A549 (cell line): ENCODE measurements around the gene TTLL11. TPM values are rescaled to one million over a fixed set of nuclear protein-coding genes. Genes with fewer than 3 reads are reported as not detected.

Experiments
- ATAC-seq, 2 experiments: fragments of 200-7000 bp in 1 of 2; fragments of >200 bp in 1 of 2; cut with Nextera tagmentation in 1 of 2; cut with Tn5 transposase in 1 of 2; 3 replicates each; pipeline versions ENCODE4 v1.8.0 to v1.9.1; 2018 to 2020; ENCODE audit warnings: mild to moderate bottlenecking in 1 of 2, moderate library complexity in 1 of 2
- CTCF ChIA-PET: fragments of 300-600 bp; sonication (Branson Sonifier 250); formaldehyde crosslinking; extraction: SDS; loops from one replicate; lab custom pipeline; 2021; ENCODE audit warnings: antibody characterized with exemption, inconsistent platforms; lab: Yijun Ruan, JAX
- POLR2A ChIA-PET: fragments of 350-600 bp; formaldehyde crosslinking; extraction: SDS; loops from one replicate; lab custom pipeline; 2021; ENCODE audit warnings: antibody characterized with exemption, inconsistent platforms; lab: Yijun Ruan, JAX
- DNase-seq, 2 experiments: peaks; one replicate each; pipeline versions ENCODE4 v3.0.0 to v3.0.0-alpha.2; 2011 to 2016; ENCODE audit warnings: low read depth in 1 of 2, low spot score in 1 of 2
- FAIRE-seq: peaks from 2 replicates; lab custom pipeline; 2011; peaks lifted over from hg19 to GRCh38; lab: Jason Lieb, UNC
- H3K27ac ChIP-seq, 2 experiments: fragments of >200 bp; sonication (Bioruptor Twin); formaldehyde crosslinking; 3 replicates each; pipeline ENCODE4 v1.5.1; 2016 to 2017
- H3K4me1 ChIP-seq: fragments of >200 bp; sonication (Bioruptor Twin); formaldehyde crosslinking; 3 replicates; pipeline ENCODE4 v1.6.1; 2016
- H3K4me2 ChIP-seq: fragments of >200 bp; sonication (Bioruptor Twin); formaldehyde crosslinking; 3 replicates; pipeline ENCODE4 v1.6.1; 2016
- H3K4me3 ChIP-seq: fragments of >200 bp; sonication (Bioruptor Twin); formaldehyde crosslinking; 3 replicates; pipeline ENCODE4 v1.5.1; 2016
- H3K9me3 ChIP-seq: fragments of >200 bp; sonication (Bioruptor Twin); formaldehyde crosslinking; 3 replicates; pipeline ENCODE4 v1.6.1; 2016
- CHD2 ChIP-seq: fragments of 150-350 bp; IDR thresholded peaks from 2 replicates; pipeline ENCODE4 v1.6.1; 2014; ENCODE audit warnings: low read length; ENCODE audit not compliant: partially characterized antibody
- EHMT2 ChIP-seq: fragments of 200-600 bp; sonication (generic); IDR thresholded peaks from 2 replicates; pipeline ENCODE4 v1.6.1; 2016; ENCODE audit warnings: antibody characterized with exemption, low read depth, mild to moderate bottlenecking, moderate library complexity
- ESRRA ChIP-seq: fragments of 150-350 bp; IDR thresholded peaks from 2 replicates; pipeline ENCODE4 v1.6.1; 2014; ENCODE audit warnings: mild to moderate bottlenecking, low read length, borderline replicate concordance
- HOXB5 ChIP-seq: fragments of 250-450 bp; sonication (Bioruptor Pico); IDR thresholded peaks from 2 replicates; pipeline ENCODE4 v1.5.0; 2020; ENCODE audit warnings: mild to moderate bottlenecking, moderate library complexity
- KDM5A ChIP-seq: fragments of 200-600 bp; sonication (generic); IDR thresholded peaks from 2 replicates; pipeline ENCODE4 v1.6.1; 2016; ENCODE audit warnings: antibody characterized with exemption, mild to moderate bottlenecking
- NFE2L2 ChIP-seq: fragments of 150-350 bp; conservative IDR thresholded peaks from 2 replicates; pipeline ENCODE4 v1.6.1; 2014; ENCODE audit warnings: low read length
- NR3C1 ChIP-seq: fragments of >200 bp; sonication (Bioruptor Twin); formaldehyde crosslinking; IDR thresholded peaks from 3 replicates; pipeline ENCODE4 v1.6.1; 2017
- POLR2A ChIP-seq: IDR thresholded peaks from 2 replicates; pipeline ENCODE4 v1.6.1; 2012; ENCODE audit warnings: mild to moderate bottlenecking, low read length
- RAD21 ChIP-seq, 2 experiments: fragments of >200 bp in 1 of 2; sonication (Bioruptor Twin) in 1 of 2; formaldehyde crosslinking in 1 of 2; IDR thresholded peaks in 1 of 2; conservative IDR thresholded peaks in 1 of 2; 2 replicates in 1 of 2; 3 replicates in 1 of 2; pipeline ENCODE4 v1.6.1; 2012 to 2018; ENCODE audit warnings: inconsistent platforms in 1 of 2
- RARB ChIP-seq: fragments of 250-450 bp; sonication (Bioruptor Pico); IDR thresholded peaks from 2 replicates; pipeline ENCODE4 v1.8.0; 2021; ENCODE audit warnings: mild to moderate bottlenecking, moderate library complexity
- SMC3 ChIP-seq: fragments of >200 bp; sonication (Bioruptor Twin); formaldehyde crosslinking; IDR thresholded peaks from 3 replicates; pipeline ENCODE4 v1.6.1; 2018; ENCODE audit warnings: inconsistent platforms
- ZC3H11A ChIP-seq: fragments of 450-650 bp; IDR thresholded peaks from 2 replicates; pipeline ENCODE4 v1.6.1; 2014; ENCODE audit warnings: antibody characterized with exemption, mild to moderate bottlenecking
- WGBS: methylation state at CpG from one replicate; pipeline ENCODE4 v1.1.6; 2017; ENCODE audit errors: missing lambda C conversion rate; 5-methylcytosine and 5-hydroxymethylcytosine counted together
- polyA plus RNA-seq, 4 experiments: library from polyadenylated mRNA; depleted of rRNA in 3 of 4; stranded (reverse); fragments of >200 nt; fragmentation: RNase III in 1 of 4; extraction: RNeasy Plus Mini Kit Qiagen cat#74134 plus additional on column Dnase treatment in 1 of 4; gene quantifications; 2 replicates in 3 of 4; 3 replicates in 1 of 4; pipeline ENCODE4 v1.2.3, GENCODE V29; 2011 to 2017
- TF ChIP-seq, protein P1 (sequence below): IDR thresholded peaks from 2 replicates; pipeline ENCODE4 v1.6.1; 2012
- TF ChIP-seq, protein P2 (sequence below): IDR thresholded peaks from 2 replicates; pipeline ENCODE4 v1.6.1; 2012; ENCODE audit warnings: low read depth, borderline replicate concordance
- TF ChIP-seq, protein P3 (sequence below): fragments of 450-650 bp; IDR thresholded peaks from 2 replicates; pipeline ENCODE4 v1.6.1; 2014; ENCODE audit warnings: antibody characterized with exemption
- TF ChIP-seq, protein P4 (sequence below): fragments of >200 bp; sonication (Bioruptor Twin); formaldehyde crosslinking; IDR thresholded peaks from 3 replicates; pipeline ENCODE4 v1.5.1; 2016
- TF ChIP-seq, protein P5 (sequence below): fragments of 150-350 bp; IDR thresholded peaks from 2 replicates; pipeline ENCODE4 v1.6.1; 2014; ENCODE audit warnings: low read depth, mild to moderate bottlenecking, low read length
- TF ChIP-seq, protein P6 (sequence below): fragments of >200 bp; sonication (Bioruptor Twin); formaldehyde crosslinking; IDR thresholded peaks from 3 replicates; pipeline ENCODE4 v1.6.1; 2016
- TF ChIP-seq, protein P7 (sequence below): fragments of 250-450 bp; sonication (Bioruptor Pico); IDR thresholded peaks from 2 replicates; pipeline ENCODE4 v1.5.0; 2020; ENCODE audit warnings: low read depth, mild to moderate bottlenecking, moderate library complexity

The TTLL11 gene
- polyA plus RNA-seq, 2 of the 4 experiments (the other 2 are of a cell fraction): 1.8 to 2.6 TPM

DNA sequence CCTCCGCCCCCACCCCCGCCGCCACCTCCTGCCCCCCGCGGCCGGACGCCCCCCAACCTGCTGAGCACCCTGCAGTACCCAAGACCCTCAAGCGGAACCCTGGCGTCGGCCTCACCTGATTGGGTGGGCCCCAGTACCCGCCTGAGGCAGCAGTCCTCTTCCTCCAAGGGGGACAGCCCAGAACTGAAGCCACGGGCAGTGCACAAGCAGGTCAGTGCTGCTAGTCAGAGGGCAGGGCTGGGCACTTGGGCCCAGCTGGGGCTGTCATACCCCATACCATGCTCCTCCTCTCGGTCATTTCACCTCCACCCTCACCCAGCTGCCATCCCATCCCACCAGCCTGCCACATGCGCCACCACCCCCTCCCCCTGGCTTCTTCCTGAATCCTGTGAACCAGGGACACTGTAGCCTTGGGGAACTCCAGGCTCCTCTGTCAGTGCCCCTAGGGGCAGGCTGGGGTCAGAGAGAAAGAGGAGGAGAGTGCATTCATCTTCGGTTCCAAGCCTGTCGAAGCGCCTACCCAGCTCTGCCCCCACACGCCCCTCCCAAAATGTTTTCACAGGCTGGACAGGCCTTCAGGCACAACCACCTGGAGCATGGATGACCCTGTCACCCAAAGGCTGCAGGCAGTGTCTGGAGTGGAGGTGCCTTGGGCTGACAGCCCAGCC is 319.7 kb downstream of the TTLL11 start:
- DNase-seq (no peak), FAIRE-seq (no peak), ATAC-seq (no peak)
- no peak overlapping the region for H3K27ac ChIP-seq
- ChIA-PET CTCF (interaction anchor here (1.3 to 1.8 kb wide), 3 partner anchors 8 to 174 kb away, joined by 4 to 5 read pairs (median 4); no protein-coding TSS in a partner anchor), POLR2A (no interaction called here)
- H3K4me1 ChIP-seq: no peaks in the 10 kb centered on the region
- H3K4me3 ChIP-seq: no peak overlapping the region
- H3K9me3 ChIP-seq: 0 out of 3 replicates have a peak, but pooled peaks cover 2% of the 10 kb centered on the region
- WGBS: 100% methylated on average over 5 of the region's 18 CpGs
- TF ChIP-seq RARB (no peak), NR3C1 (no peak), NFE2L2 (no peak), RAD21 (conservative IDR thresholded peaks at IDR 0.05 in 1 of 2, IDR thresholded peaks at IDR 0.05 in 1 of 2) (no peak)
- TF ChIP-seq, protein P1, sequence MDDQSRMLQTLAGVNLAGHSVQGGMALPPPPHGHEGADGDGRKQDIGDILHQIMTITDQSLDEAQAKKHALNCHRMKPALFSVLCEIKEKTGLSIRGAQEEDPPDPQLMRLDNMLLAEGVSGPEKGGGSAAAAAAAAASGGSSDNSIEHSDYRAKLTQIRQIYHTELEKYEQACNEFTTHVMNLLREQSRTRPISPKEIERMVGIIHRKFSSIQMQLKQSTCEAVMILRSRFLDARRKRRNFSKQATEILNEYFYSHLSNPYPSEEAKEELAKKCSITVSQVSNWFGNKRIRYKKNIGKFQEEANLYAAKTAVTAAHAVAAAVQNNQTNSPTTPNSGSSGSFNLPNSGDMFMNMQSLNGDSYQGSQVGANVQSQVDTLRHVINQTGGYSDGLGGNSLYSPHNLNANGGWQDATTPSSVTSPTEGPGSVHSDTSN: no peak
- TF ChIP-seq, protein P2, sequence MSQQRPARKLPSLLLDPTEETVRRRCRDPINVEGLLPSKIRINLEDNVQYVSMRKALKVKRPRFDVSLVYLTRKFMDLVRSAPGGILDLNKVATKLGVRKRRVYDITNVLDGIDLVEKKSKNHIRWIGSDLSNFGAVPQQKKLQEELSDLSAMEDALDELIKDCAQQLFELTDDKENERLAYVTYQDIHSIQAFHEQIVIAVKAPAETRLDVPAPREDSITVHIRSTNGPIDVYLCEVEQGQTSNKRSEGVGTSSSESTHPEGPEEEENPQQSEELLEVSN: no peak
- TF ChIP-seq, protein P3, sequence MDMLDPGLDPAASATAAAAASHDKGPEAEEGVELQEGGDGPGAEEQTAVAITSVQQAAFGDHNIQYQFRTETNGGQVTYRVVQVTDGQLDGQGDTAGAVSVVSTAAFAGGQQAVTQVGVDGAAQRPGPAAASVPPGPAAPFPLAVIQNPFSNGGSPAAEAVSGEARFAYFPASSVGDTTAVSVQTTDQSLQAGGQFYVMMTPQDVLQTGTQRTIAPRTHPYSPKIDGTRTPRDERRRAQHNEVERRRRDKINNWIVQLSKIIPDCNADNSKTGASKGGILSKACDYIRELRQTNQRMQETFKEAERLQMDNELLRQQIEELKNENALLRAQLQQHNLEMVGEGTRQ: no peak
- TF ChIP-seq, protein P4, sequence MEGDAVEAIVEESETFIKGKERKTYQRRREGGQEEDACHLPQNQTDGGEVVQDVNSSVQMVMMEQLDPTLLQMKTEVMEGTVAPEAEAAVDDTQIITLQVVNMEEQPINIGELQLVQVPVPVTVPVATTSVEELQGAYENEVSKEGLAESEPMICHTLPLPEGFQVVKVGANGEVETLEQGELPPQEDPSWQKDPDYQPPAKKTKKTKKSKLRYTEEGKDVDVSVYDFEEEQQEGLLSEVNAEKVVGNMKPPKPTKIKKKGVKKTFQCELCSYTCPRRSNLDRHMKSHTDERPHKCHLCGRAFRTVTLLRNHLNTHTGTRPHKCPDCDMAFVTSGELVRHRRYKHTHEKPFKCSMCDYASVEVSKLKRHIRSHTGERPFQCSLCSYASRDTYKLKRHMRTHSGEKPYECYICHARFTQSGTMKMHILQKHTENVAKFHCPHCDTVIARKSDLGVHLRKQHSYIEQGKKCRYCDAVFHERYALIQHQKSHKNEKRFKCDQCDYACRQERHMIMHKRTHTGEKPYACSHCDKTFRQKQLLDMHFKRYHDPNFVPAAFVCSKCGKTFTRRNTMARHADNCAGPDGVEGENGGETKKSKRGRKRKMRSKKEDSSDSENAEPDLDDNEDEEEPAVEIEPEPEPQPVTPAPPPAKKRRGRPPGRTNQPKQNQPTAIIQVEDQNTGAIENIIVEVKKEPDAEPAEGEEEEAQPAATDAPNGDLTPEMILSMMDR: no peak
- no peak overlapping the region for H3K4me2 ChIP-seq

DNA sequence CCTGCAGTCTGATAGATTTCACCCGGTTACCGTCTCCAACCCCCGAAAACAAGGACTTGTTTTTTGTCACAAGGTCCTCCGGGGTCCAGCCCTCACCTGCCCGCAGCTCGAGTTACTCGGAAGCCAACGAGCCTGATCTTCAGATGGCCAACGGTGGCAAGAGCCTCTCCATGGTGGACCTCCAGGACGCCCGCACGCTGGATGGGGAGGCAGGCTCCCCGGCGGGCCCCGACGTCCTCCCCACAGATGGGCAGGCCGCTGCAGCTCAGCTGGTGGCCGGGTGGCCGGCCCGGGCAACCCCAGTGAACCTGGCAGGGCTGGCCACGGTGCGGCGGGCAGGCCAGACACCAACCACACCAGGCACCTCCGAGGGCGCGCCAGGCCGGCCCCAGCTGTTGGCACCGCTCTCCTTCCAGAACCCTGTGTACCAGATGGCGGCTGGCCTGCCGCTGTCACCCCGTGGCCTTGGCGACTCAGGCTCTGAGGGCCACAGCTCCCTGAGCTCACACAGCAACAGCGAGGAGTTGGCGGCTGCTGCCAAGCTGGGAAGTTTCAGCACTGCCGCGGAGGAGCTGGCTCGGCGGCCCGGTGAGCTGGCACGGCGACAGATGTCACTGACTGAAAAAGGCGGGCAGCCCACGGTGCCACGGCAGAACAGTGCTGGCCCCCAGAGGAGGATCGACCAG is 320.4 kb downstream of the TTLL11 start:
- H3K4me1 ChIP-seq: no peaks in the 10 kb centered on the region
- no peaks in the 10 kb centered on the region for H3K9me3 ChIP-seq
- ChIA-PET CTCF (interaction anchor here (1.5 kb wide), 1 partner anchor 38 kb away, joined by 4 read pairs; no protein-coding TSS in a partner anchor), POLR2A (no interaction called here)
- TF ChIP-seq POLR2A: no peak
- TF ChIP-seq CHD2: no peak
- no peak for TF ChIP-seq ZC3H11A
- no peak for TF ChIP-seq ESRRA
- TF ChIP-seq NR3C1: no peak
- TF ChIP-seq, protein P5, sequence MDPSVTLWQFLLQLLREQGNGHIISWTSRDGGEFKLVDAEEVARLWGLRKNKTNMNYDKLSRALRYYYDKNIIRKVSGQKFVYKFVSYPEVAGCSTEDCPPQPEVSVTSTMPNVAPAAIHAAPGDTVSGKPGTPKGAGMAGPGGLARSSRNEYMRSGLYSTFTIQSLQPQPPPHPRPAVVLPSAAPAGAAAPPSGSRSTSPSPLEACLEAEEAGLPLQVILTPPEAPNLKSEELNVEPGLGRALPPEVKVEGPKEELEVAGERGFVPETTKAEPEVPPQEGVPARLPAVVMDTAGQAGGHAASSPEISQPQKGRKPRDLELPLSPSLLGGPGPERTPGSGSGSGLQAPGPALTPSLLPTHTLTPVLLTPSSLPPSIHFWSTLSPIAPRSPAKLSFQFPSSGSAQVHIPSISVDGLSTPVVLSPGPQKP: no peak
- TF ChIP-seq, protein P6, sequence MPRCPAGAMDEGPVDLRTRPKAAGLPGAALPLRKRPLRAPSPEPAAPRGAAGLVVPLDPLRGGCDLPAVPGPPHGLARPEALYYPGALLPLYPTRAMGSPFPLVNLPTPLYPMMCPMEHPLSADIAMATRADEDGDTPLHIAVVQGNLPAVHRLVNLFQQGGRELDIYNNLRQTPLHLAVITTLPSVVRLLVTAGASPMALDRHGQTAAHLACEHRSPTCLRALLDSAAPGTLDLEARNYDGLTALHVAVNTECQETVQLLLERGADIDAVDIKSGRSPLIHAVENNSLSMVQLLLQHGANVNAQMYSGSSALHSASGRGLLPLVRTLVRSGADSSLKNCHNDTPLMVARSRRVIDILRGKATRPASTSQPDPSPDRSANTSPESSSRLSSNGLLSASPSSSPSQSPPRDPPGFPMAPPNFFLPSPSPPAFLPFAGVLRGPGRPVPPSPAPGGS: no peak
- TF ChIP-seq HOXB5 (CRISPR knock-in tag): no peak
- TF ChIP-seq SMC3: no peak
- TF ChIP-seq, protein P4: no peak
- TF ChIP-seq, protein P7, sequence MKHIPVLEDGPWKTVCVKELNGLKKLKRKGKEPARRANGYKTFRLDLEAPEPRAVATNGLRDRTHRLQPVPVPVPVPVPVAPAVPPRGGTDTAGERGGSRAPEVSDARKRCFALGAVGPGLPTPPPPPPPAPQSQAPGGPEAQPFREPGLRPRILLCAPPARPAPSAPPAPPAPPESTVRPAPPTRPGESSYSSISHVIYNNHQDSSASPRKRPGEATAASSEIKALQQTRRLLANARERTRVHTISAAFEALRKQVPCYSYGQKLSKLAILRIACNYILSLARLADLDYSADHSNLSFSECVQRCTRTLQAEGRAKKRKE (CRISPR knock-in tag): no peak
- TF ChIP-seq KDM5A: no peak
- no peak for TF ChIP-seq EHMT2
- FAIRE-seq (no peak), ATAC-seq (no peak), DNase-seq (no peak)
- H3K4me3 ChIP-seq: no peak overlapping the region
- no peak overlapping the region for H3K27ac ChIP-seq
- 91% methylated on average over 26 of the region's 45 CpGs for WGBS
- H3K4me2 ChIP-seq: no peak overlapping the region
